OCI-LY7 (cell line): Measurements from ENCODE around the gene WNT10A. TPM values are rescaled to one million over a fixed set of nuclear protein-coding genes. Genes with fewer than 3 reads are reported as not detected.
A peak's percentile ranks its signal among the peaks of the same experiment; 100 is the strongest.

Source experiments
- BruUV-seq: library from RNA; stranded (reverse); fragments of 400-500 nt; replicated peaks from 2 replicates; lab custom pipeline; 2021; lab: Mats Ljungman, UMichigan
- CTCF ChIA-PET: fragments of 300-600 bp; sonication (Branson Sonifier 250); formaldehyde crosslinking; loops from one replicate; lab custom pipeline; 2022; ENCODE audit warnings: antibody characterized with exemption; ENCODE audit not compliant: unreplicated experiment; lab: Charles Lee
- POLR2A ChIA-PET: fragments of 300-600 bp; sonication (Branson Sonifier 250); formaldehyde crosslinking; loops from one replicate; lab custom pipeline; 2022; ENCODE audit warnings: antibody characterized with exemption; lab: Charles Lee
- DNase-seq: peaks from one replicate; pipeline ENCODE4 v3.0.0-alpha.2; 2015; ENCODE audit warnings: low spot score
- H2AFZ ChIP-seq: fragments of 200-600 bp; sonication (generic), shearing (Covaris generic); 2 replicates; pipeline ENCODE4 v1.6.1; 2014; ENCODE audit warnings: mild to moderate bottlenecking, antibody characterized with exemption, low read length, moderate library complexity
- H3K27ac ChIP-seq: fragments of 200-600 bp; sonication (generic); 2 replicates; pipeline ENCODE4 v1.5.1; 2014; ENCODE audit warnings: mixed run types, low read depth, mild to moderate bottlenecking, moderate library complexity, low read length, inconsistent platforms; ENCODE audit not compliant: poor library complexity, severe bottlenecking
- H3K36me3 ChIP-seq: fragments of 200-600 bp; sonication (generic); 2 replicates; pipeline ENCODE4 v1.6.1; 2014; ENCODE audit warnings: mild to moderate bottlenecking, antibody characterized with exemption, low read length, moderate library complexity, mixed read lengths; ENCODE audit not compliant: insufficient read depth
- H3K4me1 ChIP-seq: fragments of 200-600 bp; sonication (generic); 2 replicates; pipeline ENCODE4 v1.5.1; 2014; ENCODE audit warnings: mild to moderate bottlenecking, low read length; ENCODE audit not compliant: insufficient read depth, poor library complexity, severe bottlenecking
- H3K4me2 ChIP-seq: fragments of 200-600 bp; sonication (generic); 2 replicates; pipeline ENCODE4 v1.6.1; 2014; ENCODE audit warnings: mild to moderate bottlenecking, low read length
- H3K4me3 ChIP-seq: fragments of 200-600 bp; sonication (generic); 2 replicates; pipeline ENCODE4 v1.5.1; 2014; ENCODE audit warnings: mild to moderate bottlenecking, low read depth, low read length; ENCODE audit not compliant: poor library complexity, severe bottlenecking
- H3K79me2 ChIP-seq: fragments of 200-600 bp; sonication (generic); 2 replicates; pipeline ENCODE4 v1.6.1; 2016; ENCODE audit warnings: low read depth, mild to moderate bottlenecking, low read length, moderate library complexity, mixed read lengths; ENCODE audit not compliant: insufficient read depth
- H3K9me2 ChIP-seq: fragments of 200-600 bp; sonication (generic); 2 replicates; pipeline ENCODE4 v1.6.1; 2016; ENCODE audit warnings: mild to moderate bottlenecking, low read length, mixed read lengths; ENCODE audit not compliant: insufficient read depth
- H3K9me3 ChIP-seq: fragments of 200-600 bp; sonication (generic); 2 replicates; pipeline ENCODE4 v1.6.1; 2014; ENCODE audit warnings: mild to moderate bottlenecking, mixed run types, low read length, mixed read lengths
- H4K20me1 ChIP-seq: fragments of 200-600 bp; sonication (generic); 2 replicates; pipeline ENCODE4 v1.6.1; 2014; ENCODE audit warnings: mild to moderate bottlenecking, antibody characterized with exemption, low read length, moderate library complexity, mixed read lengths; ENCODE audit not compliant: insufficient read depth
- CTCF ChIP-seq: fragments of 200-600 bp; sonication (generic); conservative IDR thresholded peaks from 2 replicates; pipeline ENCODE4 v1.5.1; 2014; ENCODE audit warnings: mild to moderate bottlenecking, antibody characterized with exemption, low read length, moderate library complexity, mixed read lengths
- EZH2phosphoT487 ChIP-seq: fragments of 200-600 bp; sonication (generic); IDR thresholded peaks from 2 replicates; pipeline ENCODE4 v1.6.1; 2018; ENCODE audit warnings: low read depth, borderline replicate concordance, mild to moderate bottlenecking, mixed run types, antibody characterized with exemption, low read length, moderate library complexity, mixed read lengths
- intact Hi-C: fragments of 100-400 bp; cut with micrococcal nuclease; formaldehyde crosslinking; loops from one replicate; pipeline ENCODE4 v1.10.0; 2022; ENCODE audit not compliant: unreplicated experiment
- total RNA-seq, 2 experiments: library from RNA; depleted of rRNA in 1 of 2; stranded (reverse); fragments of >200 nt in 1 of 2; shearing (Covaris generic) in 1 of 2; gene quantifications; 2 replicates each; pipeline ENCODE4 v1.2.3, GENCODE V29; 2014 to 2022

WNT10A gene
- total RNA-seq, 2 experiments from 2014 or later: 5.5 to 11.4 TPM

- Histone ChIP-seq H3K4me2 (peak overlapping the region; percentile 88), H3K27ac (peak overlapping the region; percentile 21), H2AFZ (peak overlapping the region; percentile 66; the same call in 1 of the 2 replicates), H3K9me2 (no peaks in the 10 kb centered on the region), H3K4me3 (no peak overlapping the region), H4K20me1 (no peaks in the 10 kb centered on the region), H3K36me3 (no peaks in the 10 kb centered on the region), H3K79me2 (no peaks in the 10 kb centered on the region), H3K9me3 (no peaks in the 10 kb centered on the region), H3K4me1 (peaks cover 59% of the 10 kb centered on the region)
- TF ChIP-seq EZH2phosphoT487 (no peak), CTCF (no peak)
- ChIA-PET POLR2A (interaction anchor here (0.7 to 6.2 kb wide), 3 partner anchors 10 to 289 kb away, joined by 3 to 86 read pairs (median 13); no protein-coding TSS in a partner anchor), CTCF (interaction anchor here (0.6 to 5.5 kb wide), 6 partner anchors 10 to 618 kb away, joined by 3 to 107 read pairs (median 11); no protein-coding TSS in a partner anchor)
- intact Hi-C loops: loop anchor here (2.0 kb wide), 2 partner anchors 25 to 103 kb away; no protein-coding TSS in a partner anchor
- peak; percentile 45 for DNase-seq
- no TSS peak for BruUV-seq
Observed at GRCh38 chr2:218877331-218877730, 3.3 kb upstream of the WNT10A start.

GRCh38 chr2:218877891-218878290 lies 2.8 kb upstream of the WNT10A start:
- Histone ChIP-seq H4K20me1 (no peaks in the 10 kb centered on the region), H3K4me2 (peak overlapping the region; percentile 88), H2AFZ (peak overlapping the region; percentile 66; the same call in 1 of the 2 replicates), H3K36me3 (no peaks in the 10 kb centered on the region), H3K79me2 (no peaks in the 10 kb centered on the region), H3K27ac (peak overlapping the region; percentile 21), H3K4me1 (peaks cover 64% of the 10 kb centered on the region), H3K4me3 (no peak overlapping the region), H3K9me2 (no peaks in the 10 kb centered on the region), H3K9me3 (no peaks in the 10 kb centered on the region)
- no peak for DNase-seq
- POLR2A ChIA-PET: interaction anchor here (0.7 to 6.2 kb wide), 4 partner anchors 9 to 288 kb away, joined by 3 to 86 read pairs (median 18); no protein-coding TSS in a partner anchor
- CTCF ChIA-PET: interaction anchor here (0.5 to 5.5 kb wide), 5 partner anchors 9 to 619 kb away, joined by 3 to 107 read pairs (median 17); no protein-coding TSS in a partner anchor
- BruUV-seq: no TSS peak
- TF ChIP-seq CTCF: no peak
- no peak for TF ChIP-seq EZH2phosphoT487
- intact Hi-C loops: loop anchor here (2.0 kb wide), 2 partner anchors 25 to 103 kb away; no protein-coding TSS in a partner anchor

- DNase-seq: no peak
- Histone ChIP-seq H3K4me3 (no peak overlapping the region), H3K79me2 (no peaks in the 10 kb centered on the region), H3K4me1 (peaks cover 68% of the 10 kb centered on the region), H3K27ac (no peak overlapping the region), H3K9me3 (no peaks in the 10 kb centered on the region), H3K36me3 (no peaks in the 10 kb centered on the region), H4K20me1 (no peaks in the 10 kb centered on the region), H3K9me2 (no peaks in the 10 kb centered on the region), H3K4me2 (peak overlapping the region; percentile 88), H2AFZ (no peak overlapping the region)
- TF ChIP-seq CTCF (no peak), EZH2phosphoT487 (no peak)
- BruUV-seq: no TSS peak
- intact Hi-C loops: no loop called here
- CTCF ChIA-PET: interaction anchor here (0.5 to 5.5 kb wide), 3 partner anchors 14 to 417 kb away, joined by 3 to 107 read pairs (median 29); no protein-coding TSS in a partner anchor
- POLR2A ChIA-PET: interaction anchor here (2.6 to 6.2 kb wide), 3 partner anchors 9 to 19 kb away, joined by 13 to 86 read pairs (median 24); no protein-coding TSS in a partner anchor
Observed at GRCh38 chr2:218878486-218878885, 2.2 kb upstream of the WNT10A start.
